ENCODE measurements around the gene PSD. TPM values are rescaled to one million over a fixed set of nuclear protein-coding genes. Genes with fewer than 3 reads are reported as not detected.

PSD gene
- total and polyA plus RNA-seq, 9 of the 15 experiments (the other 6 are each of a cell fraction or from before 2014, with no cell fraction given), result 0.11 to 1.7 (median 0.54) TPM; not detected in 2

- TF ChIP-seq TSHZ1 (CRISPR knock-in tag; IDR thresholded peaks at IDR 0.05) (no peak), FOXJ2 (tag; IDR thresholded peaks at IDR 0.05) (no peak), ZNF583 (CRISPR knock-in tag; IDR thresholded peaks at IDR 0.05) (no peak), SIN3A (IDR thresholded peaks at IDR 0.05; ENCODE audit: borderline replicate concordance in 2 of 2, control insufficient read depth in 1 of 2, low read depth in 2 of 2, low read length in 2 of 2) (no peak), ZBTB17 (CRISPR knock-in tag; IDR thresholded peaks at IDR 0.05) (0 out of 2 replicates have a peak, but pooled peaks have one; percentile 38), HLTF (IDR thresholded peaks at IDR 0.05) (no peak), USF2 (CRISPR knock-in tag; IDR thresholded peaks at IDR 0.05) (0 out of 2 replicates have a peak, but pooled peaks have one; percentile 24), RAD21 (CRISPR knock-in tag; conservative IDR thresholded peaks at IDR 0.05 in 1 of 2, IDR thresholded peaks at IDR 0.05 in 1 of 2) (no peak), ZNF507 (tag; conservative IDR thresholded peaks at IDR 0.05) (no peak), MAZ (CRISPR knock-in tag; conservative IDR thresholded peaks at IDR 0.05 in 1 of 2, IDR thresholded peaks at IDR 0.05 in 1 of 2) (0 out of 4 replicates have a peak, but pooled peaks of 1 of the 2 experiments have one; percentile 19), UBTF (IDR thresholded peaks at IDR 0.05; ENCODE audit: borderline replicate concordance in 1 of 2, low read depth in 2 of 2, low read length in 2 of 2) (no peak), SREBF1 (IDR thresholded peaks at IDR 0.05; ENCODE audit: borderline replicate concordance, low read depth, low read length) (peak; percentile 75; the same call in 1 of the 2 replicates), MAFF (IDR thresholded peaks at IDR 0.05; ENCODE audit: low read length) (no peak), MECOM (CRISPR knock-in tag; IDR thresholded peaks at IDR 0.05) (no peak), XRCC3 (IDR thresholded peaks at IDR 0.05) (no peak), SIX5 (IDR thresholded peaks at IDR 0.05; ENCODE audit: borderline replicate concordance in 1 of 2, insufficient read depth in 1 of 2, low read depth in 1 of 2, low read length in 2 of 2) (no peak), ZNF444 (CRISPR knock-in tag; IDR thresholded peaks at IDR 0.05) (no peak), HDAC3 (IDR thresholded peaks at IDR 0.05; ENCODE audit: borderline replicate concordance, partially characterized antibody) (no peak), POLR2AphosphoS2 (IDR thresholded peaks at IDR 0.05; ENCODE audit: low read length) (0 out of 2 replicates have a peak, but pooled peaks have one; percentile 25), NFIC (IDR thresholded peaks at IDR 0.05) (no peak), KHSRP (IDR thresholded peaks at IDR 0.05) (no peak)
These were observed 30.9 kb upstream of the PSD start (continued) for GRCh38 chr10:102449321-102450123.
